ENCODE data around the gene NEK10. TPM values are rescaled to one million over a fixed set of nuclear protein-coding genes. Genes with fewer than 3 reads are reported as not detected.

Gene NEK10
- total and polyA plus RNA-seq, 2 of the 13 experiments (the other 11 are each of a cell fraction or from before 2014, with no cell fraction given), result 2.8 to 14.2 TPM

- no peak for TF ChIP-seq ARID4A (CRISPR knock-in tag; IDR thresholded peaks at IDR 0.05; ENCODE audit: borderline replicate concordance)
- TF ChIP-seq IRX3 (CRISPR knock-in tag; IDR thresholded peaks at IDR 0.05; ENCODE audit: borderline replicate concordance, low read depth), result no peak
- no peak for TF ChIP-seq HMG20A (CRISPR knock-in tag; IDR thresholded peaks at IDR 0.05; ENCODE audit: borderline replicate concordance)
- TF ChIP-seq ZNF235 (CRISPR knock-in tag; IDR thresholded peaks at IDR 0.05; ENCODE audit: borderline replicate concordance), result no peak
- no peak for TF ChIP-seq FOXO1 (CRISPR knock-in tag; IDR thresholded peaks at IDR 0.05)
- TF ChIP-seq, protein P1, sequence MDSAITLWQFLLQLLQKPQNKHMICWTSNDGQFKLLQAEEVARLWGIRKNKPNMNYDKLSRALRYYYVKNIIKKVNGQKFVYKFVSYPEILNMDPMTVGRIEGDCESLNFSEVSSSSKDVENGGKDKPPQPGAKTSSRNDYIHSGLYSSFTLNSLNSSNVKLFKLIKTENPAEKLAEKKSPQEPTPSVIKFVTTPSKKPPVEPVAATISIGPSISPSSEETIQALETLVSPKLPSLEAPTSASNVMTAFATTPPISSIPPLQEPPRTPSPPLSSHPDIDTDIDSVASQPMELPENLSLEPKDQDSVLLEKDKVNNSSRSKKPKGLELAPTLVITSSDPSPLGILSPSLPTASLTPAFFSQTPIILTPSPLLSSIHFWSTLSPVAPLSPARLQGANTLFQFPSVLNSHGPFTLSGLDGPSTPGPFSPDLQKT (CRISPR knock-in tag; IDR thresholded peaks at IDR 0.05; ENCODE audit: borderline replicate concordance), result no peak
- no peak for TF ChIP-seq HMG20B (CRISPR knock-in tag; conservative IDR thresholded peaks at IDR 0.05)
- no peak for TF ChIP-seq BHLHE40 (IDR thresholded peaks at IDR 0.05; ENCODE audit: low read length)
- TF ChIP-seq NCOA1 (CRISPR knock-in tag; IDR thresholded peaks at IDR 0.05), result no peak
- no peak for TF ChIP-seq ZNF850 (CRISPR knock-in tag; conservative IDR thresholded peaks at IDR 0.05)
- TF ChIP-seq ZNF484 (CRISPR knock-in tag; IDR thresholded peaks at IDR 0.05; ENCODE audit: borderline replicate concordance, low read depth), result no peak
- no peak for TF ChIP-seq KLF15 (CRISPR knock-in tag; IDR thresholded peaks at IDR 0.05; ENCODE audit: borderline replicate concordance)
- no peak for TF ChIP-seq ZNF577 (CRISPR knock-in tag; IDR thresholded peaks at IDR 0.05; ENCODE audit: borderline replicate concordance, low read depth)
These were observed 14.5 kb downstream of the NEK10 start (continued) for GRCh38 chr3:27354588-27355203.

Measured in HepG2 (cell line).